Suppressor macrophage treated with lipopolysaccharide for 4 hours (primary cell): ENCODE data around the gene RAPGEF5.

Experiments
- DNase-seq: peaks from one replicate; pipeline ENCODE4 v3.0.0-alpha.2; 2020

Gene RAPGEF5

GRCh38 chr7:22343612-22344011, 13.3 kb downstream of the RAPGEF5 start:
- DNase-seq, result no peak

- no peak for DNase-seq
Measured at GRCh38 chr7:22343071-22343470, 13.9 kb downstream of the RAPGEF5 start.

GRCh38 chr7:22339725-22340390, 17.1 kb downstream of the RAPGEF5 start:
- DNase-seq, result no peak

- DNase-seq, result no peak
Measured at GRCh38 chr7:22338877-22339276, 18.1 kb downstream of the RAPGEF5 start.

GRCh38 chr7:22338411-22338810, 18.5 kb downstream of the RAPGEF5 start:
- DNase-seq, result no peak

GRCh38 chr7:22333680-22334141, 23.2 kb downstream of the RAPGEF5 start:
- DNase-seq, result no peak

GRCh38 chr7:22332461-22332870, 24.5 kb downstream of the RAPGEF5 start:
- DNase-seq, result no peak

- DNase-seq, result no peak
Measured at GRCh38 chr7:22331704-22332103, 25.2 kb downstream of the RAPGEF5 start.

GRCh38 chr7:22330903-22331302, 26.1 kb downstream of the RAPGEF5 start:
- DNase-seq, result no peak

- no peak for DNase-seq
Measured at GRCh38 chr7:22329816-22330524, 27.0 kb downstream of the RAPGEF5 start.

- DNase-seq, result no peak
Measured at GRCh38 chr7:22326181-22326580, 30.8 kb downstream of the RAPGEF5 start.

GRCh38 chr7:22325671-22326070, 31.3 kb downstream of the RAPGEF5 start:
- no peak for DNase-seq

- DNase-seq, result no peak
Measured at GRCh38 chr7:22323714-22324113, 33.2 kb downstream of the RAPGEF5 start.

- no peak for DNase-seq
Measured at GRCh38 chr7:22320416-22320815, 36.5 kb downstream of the RAPGEF5 start.

- no peak for DNase-seq
Measured at GRCh38 chr7:22319424-22320403, 37.2 kb downstream of the RAPGEF5 start.

- no peak for DNase-seq
Measured at GRCh38 chr7:22318376-22318775, 38.6 kb downstream of the RAPGEF5 start.

- DNase-seq, result no peak
Measured at GRCh38 chr7:22317632-22318031, 39.3 kb downstream of the RAPGEF5 start.

GRCh38 chr7:22316914-22317313, 40.0 kb downstream of the RAPGEF5 start:
- DNase-seq, result no peak

- no peak for DNase-seq
Measured at GRCh38 chr7:22307816-22308215, 49.1 kb downstream of the RAPGEF5 start.

GRCh38 chr7:22305706-22306105, 51.2 kb downstream of the RAPGEF5 start:
- no peak for DNase-seq

- DNase-seq, result no peak
Measured at GRCh38 chr7:22302951-22303423, 54.0 kb downstream of the RAPGEF5 start.

GRCh38 chr7:22302193-22302592, 54.8 kb downstream of the RAPGEF5 start:
- DNase-seq, result no peak

- no peak for DNase-seq
Measured at GRCh38 chr7:22301790-22302189, 55.2 kb downstream of the RAPGEF5 start.
